ENCODE results near the gene DTX3.

The DTX3 gene

GRCh38 chr12:57575771-57576612 is 28.6 kb upstream of the DTX3 start:
- Histone ChIP-seq H3K9me3 (no peaks in the 10 kb centered on the region), H3K36me3 (no peaks in the 10 kb centered on the region), H3K27me3 (peaks cover 27% of the 10 kb centered on the region), H3K4me1 (ENCODE audit: control insufficient read depth in 1 of 2, insufficient read depth in 1 of 2, low read depth in 1 of 2, low read length in 1 of 2) (no peaks in the 10 kb centered on the region), H3K4me3 (ENCODE audit: low read depth in 1 of 2, low read length in 1 of 2) (no peak overlapping the region), H3K27ac (no peak overlapping the region)
- TF ChIP-seq CTCF (IDR thresholded peaks at IDR 0.05), result no peak

GRCh38 chr12:57576613-57577160 is 27.9 kb upstream of the DTX3 start:
- no peaks in the 10 kb centered on the region for H3K4me1 ChIP-seq (ENCODE audit: control insufficient read depth in 1 of 2, insufficient read depth in 1 of 2, low read depth in 1 of 2, low read length in 1 of 2)
- H3K36me3 ChIP-seq, result no peaks in the 10 kb centered on the region
- peaks cover 27% of the 10 kb centered on the region for H3K27me3 ChIP-seq
- H3K9me3 ChIP-seq, result no peaks in the 10 kb centered on the region
- TF ChIP-seq CTCF (IDR thresholded peaks at IDR 0.05), result no peak
- no peak overlapping the region for H3K27ac ChIP-seq
- H3K4me3 ChIP-seq (ENCODE audit: low read depth in 1 of 2, low read length in 1 of 2), result no peak overlapping the region

- no peak for TF ChIP-seq CTCF (IDR thresholded peaks at IDR 0.05)
- Histone ChIP-seq H3K4me1 (ENCODE audit: control insufficient read depth in 1 of 2, insufficient read depth in 1 of 2, low read depth in 1 of 2, low read length in 1 of 2) (peaks cover 0 to 3% of the 10 kb centered on the region in 2 experiments), H3K27ac (no peak overlapping the region), H3K4me3 (ENCODE audit: low read depth in 1 of 2, low read length in 1 of 2) (no peak overlapping the region), H3K36me3 (no peaks in the 10 kb centered on the region), H3K27me3 (peaks cover 39% of the 10 kb centered on the region), H3K9me3 (no peaks in the 10 kb centered on the region)
Observed at GRCh38 chr12:57577981-57578758, 26.5 kb upstream of the DTX3 start.

GRCh38 chr12:57579011-57579410 is 25.6 kb upstream of the DTX3 start:
- H3K9me3 ChIP-seq, result no peaks in the 10 kb centered on the region
- H3K27ac ChIP-seq, result no peak overlapping the region
- no peaks in the 10 kb centered on the region for H3K36me3 ChIP-seq
- H3K27me3 ChIP-seq, result peaks cover 39% of the 10 kb centered on the region
- H3K4me3 ChIP-seq (ENCODE audit: low read depth in 1 of 2, low read length in 1 of 2), result no peak overlapping the region
- peaks cover 0 to 5% of the 10 kb centered on the region in 2 experiments for H3K4me1 ChIP-seq (ENCODE audit: control insufficient read depth in 1 of 2, insufficient read depth in 1 of 2, low read depth in 1 of 2, low read length in 1 of 2)
- TF ChIP-seq CTCF (IDR thresholded peaks at IDR 0.05), result no peak

- peaks cover 37% of the 10 kb centered on the region for H3K27me3 ChIP-seq
- no peak overlapping the region for H3K4me3 ChIP-seq (ENCODE audit: low read depth in 1 of 2, low read length in 1 of 2)
- H3K27ac ChIP-seq, result no peak overlapping the region
- H3K9me3 ChIP-seq, result no peaks in the 10 kb centered on the region
- H3K4me1 ChIP-seq (ENCODE audit: control insufficient read depth in 1 of 2, insufficient read depth in 1 of 2, low read depth in 1 of 2, low read length in 1 of 2), result peaks cover 8 to 13% of the 10 kb centered on the region in 2 experiments
- no peak for TF ChIP-seq CTCF (IDR thresholded peaks at IDR 0.05)
- no peaks in the 10 kb centered on the region for H3K36me3 ChIP-seq
Observed at GRCh38 chr12:57579677-57580465, 24.8 kb upstream of the DTX3 start.
